Heart left ventricle (tissue), 13 donors: ENCODE data around the gene PTS.

Experiments used
- CTCF ChIP-seq, 12 donors: fragments of 200-600 bp; sonication (generic) in 4 of 12; IDR thresholded peaks; one replicate each; pipeline versions ENCODE4 v1.5.0 to v1.8.0; 2018 to 2022; ENCODE audit warnings: antibody characterized with exemption in 12 of 12, mild to moderate bottlenecking in 5 of 12
- POLR2A ChIP-seq, 2 donors: fragments of 450-650 bp; IDR thresholded peaks; one replicate each; pipeline ENCODE4 v1.6.1; 2017; ENCODE audit warnings: antibody characterized with exemption in 2 of 2, mild to moderate bottlenecking in 2 of 2, moderate library complexity in 2 of 2
- donor health status: ischemic (EF 13 %, LVEDD 7.1; RV severe dilation, severe dysfunction).
- donor health status: DM: no; HTN: yes; CAD: no.
- donor health status: DM: no; HTN: no; CAD: no.
- donor health status: ischemic (EF 25% LVEDD 6.9; RV normal size, moderate dysfunction).
- donor health status: ischemic (EF 25% LVEDD 5.7; RV mildly dilated, moderate dysfunction).
- donor health status: ischemic (EF 35%, LVEDD 5.7; RV mildly dilated, moderate dysfunction).
- donor health status: nonischemic (EF 11% LVEDD 7.7; RV severe dilation, severe dysfunction).
- donor health status: DM: yes; HTN: yes; CAD: no.
- donor health status: PGD.
- donor health status: ischemic (EF 29% LVEDD 5.4; RV normal size, mild dysfunction).
- donor health status: nonischemic (EF 23%, LVEDD 6.1; RV moderate dilation, normal function).

GRCh38 chr11:112227471-112227870, 1.2 kb downstream of the PTS start:
- TF ChIP-seq POLR2A (IDR thresholded peaks at IDR 0.05) (no peak), CTCF (IDR thresholded peaks at IDR 0.05) (no peak)
